Measurements from ENCODE around the gene FYN.

FYN gene

GRCh38 chr6:111758608-111759329 is 114.5 kb downstream of the FYN start:
- H3K4me3 ChIP-seq (replicated peaks; ENCODE audit: low read depth, low read length): no peak overlapping the region
- no peak for TF ChIP-seq CTCF (IDR thresholded peaks at IDR 0.05; ENCODE audit: low read depth, low read length, missing control alignments)

DNA sequence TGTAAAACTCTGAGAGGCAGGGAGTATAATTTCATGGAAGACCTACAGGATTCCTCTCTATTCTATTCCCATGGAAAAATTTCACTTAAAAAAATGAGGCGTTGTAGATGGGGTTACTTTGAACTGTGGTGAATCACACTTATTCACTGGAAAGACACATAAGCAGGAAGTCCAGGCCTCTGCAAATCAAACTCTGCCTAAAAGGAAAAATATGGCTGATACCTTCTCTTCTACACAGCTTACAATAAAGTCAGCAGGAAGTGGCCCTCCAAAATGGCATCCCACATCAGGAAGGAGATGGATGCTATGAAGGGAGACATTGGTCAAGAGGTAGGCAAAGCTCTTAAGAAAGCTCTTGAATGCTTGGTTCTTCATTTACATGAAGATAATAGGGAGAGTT is 115.9 kb downstream of the FYN start:
- no peak overlapping the region for H3K4me3 ChIP-seq (replicated peaks; ENCODE audit: low read depth, low read length)
- DNase-seq (ENCODE audit: extremely low read depth, low read depth): no peak
- no peak for TF ChIP-seq CTCF (IDR thresholded peaks at IDR 0.05; ENCODE audit: low read depth, low read length, missing control alignments)

More at GRCh38 chr6:111758608-111759329, 114.5 kb downstream of the FYN start:
- DNase-seq (ENCODE audit: extremely low read depth, low read depth): no peak

DNA sequence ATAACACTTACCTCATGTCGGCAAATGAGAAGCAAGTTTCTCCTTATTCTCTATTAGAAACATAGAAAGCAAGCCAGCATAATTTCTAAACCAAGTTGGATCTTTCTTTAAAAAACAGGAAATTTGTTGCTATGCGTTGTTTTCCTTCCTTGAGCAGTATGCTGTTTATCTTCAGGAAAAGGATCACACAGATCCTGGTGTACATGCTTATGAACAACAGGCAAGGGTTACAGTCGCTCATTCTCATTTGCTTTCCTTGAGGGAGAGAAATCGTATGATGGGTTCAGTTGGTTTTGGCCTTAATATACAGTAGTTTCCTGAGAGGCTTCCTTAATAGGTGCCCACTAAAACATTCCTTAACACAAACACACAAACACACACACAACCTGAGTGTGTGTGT is 118.8 kb downstream of the FYN start:
- no peak overlapping the region for H3K4me3 ChIP-seq (replicated peaks; ENCODE audit: low read depth, low read length)
- TF ChIP-seq CTCF (IDR thresholded peaks at IDR 0.05; ENCODE audit: low read depth, low read length, missing control alignments): no peak
- no peak for DNase-seq (ENCODE audit: extremely low read depth, low read depth)

- no peak for DNase-seq (ENCODE audit: extremely low read depth, low read depth)
- no peak for TF ChIP-seq CTCF (IDR thresholded peaks at IDR 0.05; ENCODE audit: low read depth, low read length, missing control alignments)
- H3K4me3 ChIP-seq (replicated peaks; ENCODE audit: low read depth, low read length): no peak overlapping the region
These were observed 119.7 kb downstream of the FYN start for GRCh38 chr6:111753573-111753972.

- no peak for DNase-seq (ENCODE audit: extremely low read depth, low read depth)
- no peak for TF ChIP-seq CTCF (IDR thresholded peaks at IDR 0.05; ENCODE audit: low read depth, low read length, missing control alignments)
These were observed 120.8 kb downstream of the FYN start for GRCh38 chr6:111752476-111752875.

GRCh38 chr6:111750753-111751673 is 122.2 kb downstream of the FYN start:
- no peak for DNase-seq (ENCODE audit: extremely low read depth, low read depth)
- no peak for TF ChIP-seq CTCF (IDR thresholded peaks at IDR 0.05; ENCODE audit: low read depth, low read length, missing control alignments)
- H3K4me3 ChIP-seq (replicated peaks; ENCODE audit: low read depth, low read length): no peak overlapping the region

More at GRCh38 chr6:111752476-111752875, 120.8 kb downstream of the FYN start:
- no peak overlapping the region for H3K4me3 ChIP-seq (replicated peaks; ENCODE audit: low read depth, low read length)
